ENCODE results near the gene PRKCZ.

The PRKCZ gene

GRCh38 chr1:2046953-2047748, 3.1 kb upstream of the PRKCZ start:
- DNase-seq = no peak

GRCh38 chr1:2047749-2048729, 2.2 kb upstream of the PRKCZ start:
- DNase-seq = no peak

DNA sequence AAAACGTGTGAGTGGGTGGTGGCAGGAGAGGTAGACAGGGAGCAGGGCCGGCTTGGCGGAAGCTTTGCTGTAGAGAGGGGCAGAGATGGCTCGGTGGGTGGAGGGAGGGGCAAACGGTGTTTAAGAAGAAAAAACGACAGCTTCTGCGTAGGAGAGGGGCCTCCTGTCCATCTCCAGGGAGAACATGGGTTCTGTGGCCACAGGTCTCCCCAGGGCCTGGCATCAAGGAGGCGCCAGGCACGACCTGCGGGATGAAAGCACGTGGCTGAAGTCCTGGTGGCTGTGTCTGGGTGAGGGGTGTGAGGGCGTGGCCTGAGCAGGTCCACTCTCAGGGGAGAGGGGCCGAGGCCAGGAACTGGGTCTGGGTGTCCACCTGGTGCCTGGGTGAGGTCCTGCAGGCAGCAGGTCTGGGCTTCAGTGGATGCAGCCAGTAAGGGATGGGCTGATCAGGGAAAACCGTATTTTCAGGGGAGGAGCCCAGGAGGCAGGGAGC, 940 bp upstream of the PRKCZ start:
- no peak for DNase-seq

GRCh38 chr1:2050461-2050792, 216 bp downstream of the PRKCZ start:
- DNase-seq = no peak

DNA sequence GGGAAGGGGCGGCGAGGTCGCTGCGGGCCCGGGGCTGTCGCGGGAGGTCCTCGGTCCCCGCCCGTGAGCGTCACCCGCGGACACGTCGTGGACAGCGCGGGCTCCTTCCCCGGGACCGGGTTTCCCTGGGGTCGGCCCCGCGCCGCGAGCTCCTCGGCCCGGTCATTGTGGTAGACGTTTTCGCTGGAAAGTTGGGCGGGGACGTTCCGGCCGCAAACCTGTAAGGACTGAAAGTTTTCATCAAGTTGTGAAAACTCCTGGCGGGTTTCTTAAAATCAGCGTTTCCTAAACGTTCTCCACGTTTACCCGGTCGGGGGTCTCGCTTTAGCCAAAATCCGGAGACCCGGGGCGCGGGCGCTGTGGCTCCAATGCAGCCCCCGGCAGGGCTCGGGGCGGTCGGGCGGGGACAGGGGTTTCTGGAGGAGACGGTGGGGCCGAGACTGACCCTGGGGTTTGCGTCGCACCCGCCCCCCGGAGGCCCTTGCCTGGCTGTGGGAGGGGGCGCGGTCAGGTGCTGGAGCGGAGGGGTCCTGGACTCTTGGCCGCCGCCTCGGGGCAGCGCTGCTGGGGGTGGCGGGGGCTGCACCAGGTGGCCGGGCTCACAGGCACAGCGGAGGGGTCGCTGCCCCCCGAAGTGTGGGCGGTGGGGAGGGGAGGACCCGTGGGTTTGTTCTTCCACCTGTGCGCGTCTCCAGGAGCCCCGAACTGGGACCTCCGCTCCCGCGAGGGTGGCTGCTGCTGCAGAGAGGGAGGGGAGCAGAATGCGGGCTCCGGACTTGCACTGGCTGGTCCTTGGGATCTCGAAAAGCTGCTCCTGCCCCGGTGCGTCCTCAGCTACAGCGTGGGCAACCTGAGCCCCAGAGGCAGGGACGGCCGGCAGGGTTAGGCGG, 827 bp downstream of the PRKCZ start:
- DNase-seq = no peak

GRCh38 chr1:2052054-2052679, 2.0 kb downstream of the PRKCZ start:
- no peak for DNase-seq

DNA sequence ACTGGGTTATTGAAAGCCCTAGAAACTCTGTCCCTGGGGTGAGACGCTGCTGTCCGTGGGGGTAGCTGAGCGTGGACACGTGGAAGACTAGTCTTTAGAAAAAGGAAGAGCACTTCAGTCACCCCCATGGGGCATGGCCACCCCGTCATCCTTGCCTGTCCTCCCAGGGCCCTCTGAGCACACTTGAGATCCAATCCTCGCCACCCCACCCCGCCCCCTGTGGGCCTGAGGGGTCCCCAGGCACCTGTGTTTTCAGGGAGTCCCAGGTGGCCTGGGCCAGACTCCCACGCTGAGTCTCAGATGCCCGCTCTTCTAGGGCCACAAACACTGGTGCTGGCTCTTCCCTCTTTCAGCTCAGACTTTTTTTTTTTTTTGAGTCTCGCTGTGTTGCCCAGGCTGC, 2.5 kb downstream of the PRKCZ start:
- no peak for DNase-seq

GRCh38 chr1:2053217-2053616, 3.0 kb downstream of the PRKCZ start:
- DNase-seq = no peak

GRCh38 chr1:2053784-2054376, 3.7 kb downstream of the PRKCZ start:
- no peak for DNase-seq

GRCh38 chr1:2054560-2054959, 4.3 kb downstream of the PRKCZ start:
- DNase-seq = no peak

DNA sequence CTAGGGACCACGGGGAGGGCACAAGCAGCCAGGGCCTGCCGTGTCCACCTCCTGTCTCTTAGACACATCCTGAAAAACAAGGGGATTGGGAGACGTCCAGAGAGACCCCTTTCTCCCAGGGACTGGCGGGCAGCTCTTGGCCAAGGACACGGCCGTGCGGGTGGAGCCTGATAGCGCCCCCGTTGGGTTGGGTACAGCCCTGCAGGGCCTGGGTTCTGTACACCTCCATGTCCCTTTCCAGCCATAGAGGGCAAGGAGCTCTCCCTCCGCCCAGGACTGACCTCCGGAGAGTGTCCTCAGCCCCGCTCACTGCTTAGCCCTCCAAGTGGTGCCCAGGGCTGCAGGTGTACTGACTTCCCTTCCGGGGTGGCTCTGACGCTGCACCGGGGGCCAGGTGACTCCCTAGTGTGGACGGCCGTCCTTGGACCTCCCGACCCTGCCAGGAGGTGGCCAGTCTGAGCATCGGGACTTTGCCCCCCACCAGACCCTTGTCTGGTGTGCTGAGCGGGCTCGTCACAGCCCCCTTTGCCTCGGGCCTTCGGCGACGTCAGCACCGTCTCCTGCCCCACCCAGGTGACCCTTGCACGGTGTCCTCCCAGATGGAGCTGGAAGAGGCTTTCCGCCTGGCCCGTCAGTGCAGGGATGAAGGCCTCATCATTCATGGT, 5.8 kb downstream of the PRKCZ start:
- DNase-seq = no peak

- DNase-seq = no peak
Observed at GRCh38 chr1:2056955-2057590, 6.9 kb downstream of the PRKCZ start.

GRCh38 chr1:2059290-2059953, 9.2 kb downstream of the PRKCZ start:
- DNase-seq = no peak

DNA sequence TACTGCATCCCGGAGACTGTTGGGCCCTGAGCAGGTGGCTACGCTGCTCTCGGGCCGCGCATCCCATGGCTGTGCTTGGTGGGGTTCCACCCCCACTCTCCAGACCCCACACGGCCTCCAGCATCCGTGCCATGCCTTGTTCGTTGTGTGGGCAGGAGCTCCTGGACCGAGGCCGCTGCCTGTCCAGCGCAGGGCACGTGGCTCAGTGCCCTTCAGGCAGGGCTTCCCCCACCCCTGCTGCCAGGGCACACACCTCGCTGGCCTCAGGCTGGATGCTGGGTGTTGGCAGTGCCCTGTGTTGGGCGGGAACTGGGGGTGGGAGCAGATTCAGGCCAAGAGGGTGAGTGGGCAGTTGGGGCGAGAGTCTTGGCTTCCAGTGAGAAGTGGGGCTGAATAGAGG, 9.9 kb downstream of the PRKCZ start:
- DNase-seq = no peak

GRCh38 chr1:2060535-2060934, 10.3 kb downstream of the PRKCZ start:
- DNase-seq = no peak

DNA sequence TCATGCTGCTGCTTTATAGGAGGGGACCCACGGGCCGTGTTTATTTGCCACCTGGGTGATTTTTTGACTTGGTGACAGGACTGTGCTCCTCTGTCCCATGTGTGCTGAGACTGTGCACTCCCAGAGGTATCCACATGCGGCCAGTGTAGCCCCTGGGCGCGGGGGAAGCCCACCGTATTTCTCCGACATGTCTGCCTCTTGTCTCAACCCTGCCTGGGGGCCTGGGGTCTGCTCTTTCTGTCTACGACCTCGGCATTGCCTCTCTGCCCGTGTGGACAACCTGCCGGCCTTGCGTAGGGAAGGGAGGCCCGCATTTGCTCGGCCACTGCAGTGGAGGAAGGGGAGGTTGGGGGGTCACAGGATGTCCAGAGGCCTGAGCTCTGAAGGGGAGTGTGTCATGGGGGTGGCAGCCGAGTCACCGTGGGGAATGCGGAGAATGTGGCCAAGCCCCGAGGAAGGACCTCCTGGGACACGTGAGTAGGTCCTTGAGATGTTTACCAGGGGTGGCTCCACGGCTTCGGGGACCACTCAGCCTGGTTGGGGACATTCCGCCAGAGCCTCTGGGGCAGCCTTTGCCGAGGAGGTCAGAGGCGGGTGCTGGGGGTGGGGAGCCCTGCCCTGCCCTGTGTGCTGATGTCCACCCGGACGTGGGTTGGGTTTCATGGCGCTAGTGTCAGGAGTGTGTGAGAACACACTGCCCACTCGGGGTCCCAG, 11.0 kb downstream of the PRKCZ start:
- no peak for DNase-seq

- DNase-seq = no peak
Observed at GRCh38 chr1:2065699-2066098, 15.5 kb downstream of the PRKCZ start.

DNA sequence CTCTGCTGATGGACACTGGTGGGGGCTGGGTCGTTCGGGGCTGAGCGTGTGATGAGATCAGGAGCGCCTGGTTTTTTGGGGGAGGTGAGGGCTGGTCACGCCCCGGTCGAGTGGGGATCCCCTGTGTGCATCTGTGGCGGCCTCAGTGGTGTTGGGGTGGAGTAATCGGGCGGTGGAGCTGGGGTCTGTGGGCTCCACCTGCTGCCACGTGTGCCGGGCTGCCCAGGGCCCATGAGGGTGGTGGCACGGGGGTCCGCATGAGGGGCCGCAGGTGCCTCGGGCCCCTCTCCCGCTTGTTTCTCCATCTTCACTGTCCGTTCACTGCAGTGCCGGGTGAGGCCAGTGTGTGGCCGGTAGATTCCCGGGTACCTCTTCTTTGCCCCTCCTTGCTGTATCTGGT, 17.2 kb downstream of the PRKCZ start:
- DNase-seq = no peak

DNA sequence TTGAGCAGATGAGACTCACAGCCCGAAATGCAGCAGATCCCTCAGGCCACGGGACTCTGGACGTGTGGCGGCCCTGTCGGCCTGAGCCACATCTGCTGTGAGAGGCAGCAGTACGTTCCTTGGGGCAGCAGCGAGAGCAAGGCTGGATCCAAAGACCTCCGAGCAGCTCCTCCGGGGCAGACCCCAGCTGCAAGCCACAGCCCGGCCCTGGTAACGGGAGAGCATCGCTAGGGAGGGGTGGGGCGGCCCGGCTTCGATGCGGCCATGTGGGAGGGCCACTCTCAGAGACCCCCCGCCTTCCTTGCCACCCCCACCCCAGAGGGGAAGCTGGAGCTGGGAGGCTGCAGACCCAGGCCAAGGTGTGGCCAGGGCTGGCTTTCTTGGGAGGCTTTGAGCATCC, 17.8 kb downstream of the PRKCZ start:
- DNase-seq = no peak

GRCh38 chr1:2068951-2069350, 18.7 kb downstream of the PRKCZ start:
- no peak for DNase-seq
